Upper lobe of left lung (tissue), 4 donors: ENCODE results near the gene MAK.

Source experiments
- EP300 ChIP-seq, 4 donors: sonication (generic); formaldehyde crosslinking; IDR thresholded peaks; one replicate each; pipeline ENCODE4 v1.5.1; 2017; ENCODE audit warnings: antibody characterized with exemption in 4 of 4, control low read depth in 2 of 4
- POLR2AphosphoS5 ChIP-seq, 2 donors: sonication (generic); formaldehyde crosslinking; IDR thresholded peaks; one replicate each; pipeline ENCODE4 v1.5.1; 2017; ENCODE audit warnings: antibody characterized with exemption in 2 of 2
- TF ChIP-seq, protein P1 (sequence below), 6 experiments: fragments of 450-650 bp in 4 of 6; fragments of 200-600 bp in 2 of 6; sonication (generic) in 2 of 6; IDR thresholded peaks; one replicate each; pipeline ENCODE4 v1.5.1; 2016 to 2019; ENCODE audit warnings: antibody characterized with exemption in 6 of 6

DNA sequence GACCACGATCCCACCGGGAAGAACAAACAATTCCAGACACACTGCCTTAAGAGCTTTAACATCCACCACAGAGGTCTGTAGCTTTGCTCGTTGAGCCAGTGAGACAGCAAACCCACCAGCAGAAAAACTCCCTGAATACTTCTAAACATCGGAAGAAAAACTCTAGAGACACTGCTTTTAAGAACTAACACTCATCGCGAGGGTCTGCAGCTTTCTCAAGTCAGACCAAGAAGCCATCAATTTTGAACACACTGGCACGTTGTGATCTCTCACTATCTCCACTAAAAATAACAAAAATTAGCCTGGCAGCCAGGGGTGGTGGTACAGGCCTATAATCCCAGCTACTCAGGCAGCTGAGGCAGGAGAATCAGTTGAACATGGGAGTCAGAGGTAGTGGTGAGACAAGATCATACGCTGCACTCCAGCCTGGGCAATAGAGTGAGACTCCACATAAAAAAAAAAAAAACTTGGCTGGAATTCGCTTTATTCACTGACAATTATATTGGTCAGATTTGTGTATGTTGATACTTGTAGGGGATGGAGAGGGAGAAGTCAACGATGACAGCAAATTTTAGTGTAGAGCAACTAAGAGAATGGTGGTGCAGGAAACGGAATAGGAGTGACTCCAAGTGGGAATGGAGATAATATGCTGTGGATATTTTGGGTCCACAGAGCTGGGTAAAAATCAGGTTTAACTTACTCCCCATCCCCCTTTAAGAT, 116.3 kb downstream of the MAK start:
- TF ChIP-seq, protein P1, sequence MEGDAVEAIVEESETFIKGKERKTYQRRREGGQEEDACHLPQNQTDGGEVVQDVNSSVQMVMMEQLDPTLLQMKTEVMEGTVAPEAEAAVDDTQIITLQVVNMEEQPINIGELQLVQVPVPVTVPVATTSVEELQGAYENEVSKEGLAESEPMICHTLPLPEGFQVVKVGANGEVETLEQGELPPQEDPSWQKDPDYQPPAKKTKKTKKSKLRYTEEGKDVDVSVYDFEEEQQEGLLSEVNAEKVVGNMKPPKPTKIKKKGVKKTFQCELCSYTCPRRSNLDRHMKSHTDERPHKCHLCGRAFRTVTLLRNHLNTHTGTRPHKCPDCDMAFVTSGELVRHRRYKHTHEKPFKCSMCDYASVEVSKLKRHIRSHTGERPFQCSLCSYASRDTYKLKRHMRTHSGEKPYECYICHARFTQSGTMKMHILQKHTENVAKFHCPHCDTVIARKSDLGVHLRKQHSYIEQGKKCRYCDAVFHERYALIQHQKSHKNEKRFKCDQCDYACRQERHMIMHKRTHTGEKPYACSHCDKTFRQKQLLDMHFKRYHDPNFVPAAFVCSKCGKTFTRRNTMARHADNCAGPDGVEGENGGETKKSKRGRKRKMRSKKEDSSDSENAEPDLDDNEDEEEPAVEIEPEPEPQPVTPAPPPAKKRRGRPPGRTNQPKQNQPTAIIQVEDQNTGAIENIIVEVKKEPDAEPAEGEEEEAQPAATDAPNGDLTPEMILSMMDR (IDR thresholded peaks at IDR 0.05) = no peak
- TF ChIP-seq EP300 (IDR thresholded peaks at IDR 0.05) = no peak
- no peak for TF ChIP-seq POLR2AphosphoS5 (IDR thresholded peaks at IDR 0.05)
